ENCODE measurements around the gene SLC17A9.

Gene SLC17A9

DNA sequence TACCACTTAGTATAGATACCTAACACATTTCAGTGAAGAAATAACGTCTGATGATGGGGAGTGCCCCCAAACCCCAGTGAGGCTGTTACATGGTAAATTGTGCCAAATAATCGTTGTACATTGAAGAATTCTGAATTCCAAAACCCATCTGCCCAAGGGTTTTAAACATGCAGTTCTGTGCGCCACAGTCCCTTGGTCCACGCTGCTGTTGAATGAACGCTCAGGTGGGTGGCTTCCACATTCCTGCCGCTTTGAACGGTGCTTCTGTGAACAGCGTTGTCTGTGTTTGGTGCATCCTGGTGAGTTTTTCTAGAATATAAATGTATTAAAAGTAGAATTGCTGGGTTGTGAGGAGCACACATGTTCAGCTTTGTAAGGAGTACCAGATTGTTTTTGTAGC is 11.6 kb upstream of the SLC17A9 start:
- DNase-seq: no peak

DNA sequence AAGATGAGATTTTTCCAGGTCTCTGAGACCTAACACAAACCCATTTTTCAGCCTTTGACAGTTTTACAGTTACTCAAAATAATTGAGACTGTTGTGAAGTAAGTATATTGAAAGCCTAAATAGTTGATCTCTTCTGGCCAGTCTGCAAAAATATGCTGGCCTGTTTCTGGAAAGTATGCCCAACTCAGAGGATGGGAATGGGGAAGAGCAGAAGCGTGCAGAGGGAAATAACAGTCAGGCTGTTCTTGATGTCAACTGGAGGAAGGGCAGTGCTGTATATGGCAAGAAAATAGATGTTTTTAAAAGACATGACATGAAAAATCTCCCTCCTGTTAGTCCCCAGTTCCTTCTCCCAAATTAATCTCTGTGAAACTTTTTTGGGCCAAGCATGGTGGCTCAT is 10.7 kb upstream of the SLC17A9 start:
- no peak for DNase-seq

DNA sequence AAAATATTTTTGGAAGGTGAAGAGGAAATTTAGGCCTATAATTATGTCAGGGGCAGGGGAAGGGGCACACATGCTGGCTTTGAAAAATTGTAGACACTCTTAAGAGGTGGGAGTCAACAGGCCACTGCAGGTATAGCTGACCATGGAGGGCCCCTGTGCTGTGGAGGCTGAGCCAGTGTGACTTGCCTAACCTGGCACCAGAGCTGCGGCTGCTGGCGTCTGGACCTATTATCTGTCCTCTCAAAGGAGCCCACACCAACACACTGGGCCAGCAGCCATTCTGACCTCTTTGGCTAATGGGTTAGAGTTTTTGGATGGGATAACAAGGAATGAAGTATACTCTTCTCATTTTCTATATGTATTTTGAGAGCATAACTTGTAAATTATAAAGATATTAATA is 10.1 kb upstream of the SLC17A9 start:
- no peak for DNase-seq

DNA sequence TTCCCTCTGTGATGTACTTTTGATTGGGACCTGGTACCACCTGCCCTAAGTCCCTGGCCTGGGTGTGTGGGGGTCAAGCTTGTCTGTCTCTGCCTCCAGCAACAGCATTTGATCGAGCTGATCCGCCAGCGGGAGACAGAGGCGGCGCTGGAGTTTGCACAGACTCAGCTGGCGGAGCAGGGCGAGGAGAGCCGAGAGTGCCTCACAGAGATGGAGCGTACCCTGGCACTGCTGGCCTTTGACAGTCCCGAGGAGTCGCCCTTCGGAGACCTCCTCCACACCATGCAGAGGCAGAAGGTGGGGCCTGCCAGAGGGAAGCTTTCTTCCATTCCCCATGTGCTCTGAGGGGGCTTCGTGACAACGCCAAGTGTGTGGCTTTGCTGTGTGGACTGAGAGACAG is 9.1 kb upstream of the SLC17A9 start:
- no peak for DNase-seq

DNA sequence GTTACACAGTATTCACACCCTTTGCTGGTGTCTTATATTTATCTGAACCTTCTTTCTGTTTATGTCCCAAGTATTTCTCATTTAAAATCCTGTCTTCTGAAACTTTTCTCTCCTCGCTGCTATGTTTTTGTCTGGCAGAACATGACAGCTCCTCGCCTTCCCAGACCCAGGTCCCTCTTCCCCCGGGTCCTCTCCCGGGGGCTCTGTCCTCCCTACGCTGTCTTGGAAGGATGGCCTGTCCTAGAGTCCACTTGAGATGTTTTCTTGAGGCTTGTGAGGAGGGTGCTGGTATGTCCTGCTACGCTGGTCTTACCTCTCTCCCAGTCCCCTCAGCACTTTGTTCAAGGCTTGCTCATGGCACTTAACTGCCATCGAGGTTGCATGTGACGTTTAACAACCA is 8.3 kb upstream of the SLC17A9 start:
- no peak for DNase-seq

DNA sequence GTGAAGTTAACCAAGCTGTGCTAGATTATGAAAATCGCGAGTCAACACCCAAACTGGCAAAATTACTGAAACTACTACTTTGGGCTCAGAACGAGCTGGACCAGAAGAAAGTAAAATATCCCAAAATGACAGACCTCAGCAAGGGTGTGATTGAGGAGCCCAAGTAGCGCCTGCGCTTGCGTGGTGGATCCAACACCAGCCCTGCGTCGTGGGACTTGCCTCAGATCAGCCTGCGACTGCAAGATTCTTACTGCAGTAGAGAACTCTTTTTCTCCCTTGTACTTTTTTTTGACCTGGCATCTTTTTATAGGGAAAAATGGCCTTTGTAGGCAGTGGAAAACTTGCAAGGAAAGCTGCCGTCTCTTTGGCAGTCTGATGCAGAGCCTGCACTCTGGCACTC is 7.8 kb upstream of the SLC17A9 start:
- DNase-seq: no peak

DNA sequence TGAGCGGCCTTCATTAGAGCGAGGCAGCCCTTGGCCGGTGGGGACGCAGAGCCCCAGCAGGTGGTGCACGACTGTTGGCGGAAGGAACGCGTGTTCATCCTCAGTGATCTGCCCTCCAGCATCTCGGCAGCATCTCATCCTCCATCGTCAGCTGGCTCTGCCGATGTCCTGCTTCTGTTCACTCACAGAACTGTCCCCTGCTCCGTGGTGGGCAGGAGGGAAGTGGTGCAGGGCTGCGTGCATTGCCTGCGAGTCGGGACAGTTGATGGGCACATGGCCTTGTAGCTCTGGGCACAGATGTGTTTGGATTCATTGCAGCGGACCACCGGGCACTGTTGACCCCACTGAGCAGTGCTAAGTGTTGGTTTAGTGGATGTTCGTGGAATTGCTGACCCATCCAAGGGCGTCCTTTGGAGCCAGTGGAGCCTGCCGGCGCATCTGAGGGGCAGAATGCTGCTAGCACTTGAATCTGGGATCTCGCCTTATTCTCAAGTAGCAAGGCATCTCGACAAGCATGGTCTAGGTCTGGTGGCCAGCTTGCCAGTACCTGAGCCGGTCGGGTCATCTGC is 6.7 kb upstream of the SLC17A9 start:
- DNase-seq: no peak

DNA sequence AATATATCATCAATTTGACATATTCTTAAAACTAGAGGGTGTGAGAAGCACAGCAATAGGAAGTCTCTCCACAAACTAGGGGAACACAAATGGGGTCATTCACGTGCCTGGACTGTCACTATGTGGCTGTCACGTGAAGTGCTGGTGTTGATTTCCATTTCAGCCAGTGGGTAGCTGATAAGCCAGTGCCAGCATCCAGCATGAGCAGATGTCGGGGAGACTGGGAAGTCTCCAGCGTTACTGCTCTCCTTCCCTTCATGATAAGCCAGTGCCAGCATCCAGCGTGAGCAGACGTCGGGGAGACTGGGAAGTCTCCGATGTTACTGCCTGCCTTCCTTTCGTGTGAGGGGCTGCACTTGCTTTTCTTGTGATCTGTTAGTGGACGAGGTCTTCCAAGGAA is 5.6 kb upstream of the SLC17A9 start:
- DNase-seq: no peak

DNA sequence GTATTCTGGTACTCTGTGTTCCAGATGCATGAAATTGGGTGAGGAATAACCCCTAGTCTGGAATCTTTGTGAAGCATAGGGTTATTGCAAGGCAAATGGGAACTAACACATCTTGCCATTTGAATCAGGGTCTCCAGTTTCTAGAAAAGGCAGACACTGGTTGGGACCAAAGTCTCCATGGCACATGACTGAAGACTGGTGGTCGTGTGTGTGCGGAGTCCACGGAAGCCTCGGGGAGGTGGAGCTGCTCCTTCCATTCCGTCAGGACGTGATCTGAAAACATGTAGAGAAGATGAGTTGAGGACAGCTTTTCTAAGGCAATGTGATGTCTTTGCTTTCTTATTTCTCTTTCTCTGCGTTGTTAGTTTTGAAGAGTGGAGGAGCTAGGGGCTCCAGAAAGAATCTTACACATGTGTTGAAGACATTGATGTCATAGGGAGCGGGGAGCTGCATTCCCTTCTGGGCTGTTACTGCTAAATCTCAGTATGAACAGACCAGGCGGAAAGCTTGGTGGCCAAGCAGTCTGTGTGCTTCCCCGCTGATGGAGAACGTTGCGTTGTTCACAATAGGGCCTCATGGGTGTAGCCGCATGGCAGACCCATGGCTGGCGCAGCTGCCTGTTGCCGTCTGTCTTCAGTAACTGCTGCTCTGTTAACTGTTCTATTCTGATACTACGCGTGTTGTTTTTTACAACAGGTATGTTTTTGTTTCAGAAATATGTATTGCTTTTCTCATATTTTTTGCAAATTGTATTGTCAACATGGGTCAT is 4.8 kb upstream of the SLC17A9 start:
- no peak for DNase-seq

DNA sequence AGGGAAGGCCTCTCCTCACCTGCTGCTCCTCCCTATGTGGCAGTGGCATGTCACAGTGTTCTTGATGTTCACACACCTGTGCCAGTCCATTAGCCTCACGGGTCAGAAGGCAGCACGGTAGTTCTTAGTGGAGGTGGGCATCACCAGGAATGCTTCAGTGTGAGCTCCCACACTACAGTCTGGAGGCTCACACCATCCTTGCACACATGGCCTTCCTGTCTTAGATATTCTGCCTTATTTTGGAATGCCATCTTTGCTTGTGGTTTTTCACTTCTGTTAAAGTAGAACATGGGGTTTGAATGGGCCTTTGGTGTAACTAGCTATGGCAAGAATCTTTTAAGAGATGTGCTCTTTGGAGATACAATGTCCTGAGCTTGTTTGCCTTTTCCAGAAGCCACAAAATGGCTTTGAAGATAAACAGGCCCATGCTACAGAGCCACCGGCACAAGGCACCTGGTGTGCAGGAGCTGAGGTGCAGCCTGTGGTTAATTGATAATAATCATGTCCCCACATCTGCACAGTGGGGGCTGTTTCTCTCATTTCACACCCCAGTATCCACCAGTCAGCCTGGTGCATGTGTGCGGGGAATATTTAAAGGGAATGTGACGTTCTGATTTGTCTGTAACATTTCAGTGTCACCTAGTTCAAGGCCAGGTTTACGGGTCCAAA is 3.2 kb upstream of the SLC17A9 start:
- no peak for DNase-seq

DNA sequence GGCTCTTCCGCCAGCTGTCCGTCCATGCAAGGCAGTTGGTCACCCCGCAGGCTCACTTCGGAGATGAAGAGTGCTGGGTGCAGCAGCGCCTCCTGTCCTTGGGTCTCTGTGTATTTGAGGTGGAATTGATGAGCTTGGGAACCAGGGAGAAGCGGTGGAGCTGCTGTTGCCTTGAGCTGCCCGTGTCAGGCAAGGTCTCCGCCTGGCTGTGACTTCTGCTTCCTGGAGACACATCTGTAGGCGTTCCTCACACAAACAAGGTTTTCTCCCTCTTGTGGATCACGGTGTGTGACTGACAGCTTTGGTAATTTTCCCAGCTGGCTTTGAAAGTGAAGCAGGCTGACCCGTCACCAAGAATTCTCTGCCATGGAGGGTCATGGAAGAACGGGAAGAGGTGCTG is 2.5 kb upstream of the SLC17A9 start:
- no peak for DNase-seq

DNA sequence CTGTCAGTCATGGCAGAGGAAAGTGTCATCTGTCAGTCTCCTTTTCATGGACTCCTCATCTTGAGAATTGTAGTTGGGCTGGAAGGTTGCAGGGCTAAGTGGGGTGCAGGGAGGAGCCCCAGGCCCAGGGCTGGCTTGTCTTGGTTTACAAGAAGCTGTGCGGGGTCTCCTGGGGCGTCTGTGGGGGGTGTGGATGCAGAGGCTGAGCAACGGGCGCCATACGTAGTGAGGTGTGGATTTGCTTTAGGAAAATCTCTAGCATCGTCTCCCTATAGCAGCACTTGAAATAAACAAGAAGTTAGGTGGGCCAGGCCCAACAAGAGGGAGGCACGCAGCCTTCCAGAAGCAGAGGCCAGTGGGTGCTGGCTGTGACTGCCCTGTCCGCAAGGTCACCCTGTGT is 1.8 kb upstream of the SLC17A9 start:
- DNase-seq: no peak

DNA sequence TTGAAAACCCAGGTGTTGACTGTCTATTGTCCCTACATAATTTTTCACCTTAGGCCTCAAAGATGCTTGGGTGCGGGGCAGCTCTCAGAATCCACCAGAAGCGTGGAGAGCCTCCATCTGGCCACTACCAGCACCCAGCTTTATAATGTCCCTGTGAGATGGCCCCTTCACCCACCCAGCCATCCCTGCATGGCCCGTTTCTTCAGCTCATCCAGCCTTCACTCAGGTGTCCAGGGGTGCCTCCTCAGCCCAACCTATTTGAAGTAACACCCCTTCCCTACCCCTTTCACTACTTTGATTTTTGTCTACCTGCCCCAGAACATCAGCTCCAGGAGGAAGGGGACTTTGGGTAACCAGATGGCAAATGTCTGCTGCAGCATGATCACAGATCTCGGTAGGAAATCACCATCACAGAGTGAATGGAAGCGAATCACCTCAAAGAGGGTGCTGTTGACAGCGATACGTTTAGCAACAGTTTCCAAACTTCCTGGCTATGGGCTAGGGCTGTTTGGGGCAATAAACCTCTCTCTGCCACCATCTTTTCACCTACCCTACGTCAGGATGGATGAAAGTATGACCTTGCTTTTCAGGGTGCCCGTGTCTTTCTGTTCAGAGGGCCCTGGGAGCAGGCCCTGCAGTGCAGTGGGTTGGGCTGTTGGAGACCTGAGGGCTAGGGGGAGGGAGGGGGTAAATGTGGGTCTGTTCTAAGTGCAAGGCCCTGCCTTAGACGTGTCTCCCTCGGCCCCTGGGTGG is 1.2 kb upstream of the SLC17A9 start:
- no peak for DNase-seq

DNA sequence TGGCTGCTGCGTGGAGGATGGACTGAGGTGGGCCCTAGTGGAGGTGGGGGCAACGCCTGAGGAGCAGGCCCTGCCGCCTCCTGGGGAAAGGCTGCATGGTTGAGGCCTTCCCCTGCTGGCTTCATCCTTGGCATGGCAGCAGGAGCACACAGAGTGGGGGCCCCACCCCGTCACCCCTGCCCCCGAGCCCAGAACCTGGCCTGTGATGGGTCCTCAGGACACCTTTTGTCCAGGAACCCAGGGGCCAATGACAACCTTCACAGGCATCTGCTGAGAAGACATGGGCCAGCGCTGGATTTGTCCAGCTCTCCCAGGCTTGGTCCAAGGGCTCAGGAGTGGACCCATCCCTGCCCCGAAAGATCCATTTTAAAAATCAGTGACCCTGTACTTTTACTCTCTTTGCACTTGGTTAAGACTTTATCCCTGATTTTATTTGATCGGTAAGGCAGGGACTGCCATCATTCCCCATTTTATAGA is 575 bp upstream of the SLC17A9 start:
- DNase-seq: no peak

DNA sequence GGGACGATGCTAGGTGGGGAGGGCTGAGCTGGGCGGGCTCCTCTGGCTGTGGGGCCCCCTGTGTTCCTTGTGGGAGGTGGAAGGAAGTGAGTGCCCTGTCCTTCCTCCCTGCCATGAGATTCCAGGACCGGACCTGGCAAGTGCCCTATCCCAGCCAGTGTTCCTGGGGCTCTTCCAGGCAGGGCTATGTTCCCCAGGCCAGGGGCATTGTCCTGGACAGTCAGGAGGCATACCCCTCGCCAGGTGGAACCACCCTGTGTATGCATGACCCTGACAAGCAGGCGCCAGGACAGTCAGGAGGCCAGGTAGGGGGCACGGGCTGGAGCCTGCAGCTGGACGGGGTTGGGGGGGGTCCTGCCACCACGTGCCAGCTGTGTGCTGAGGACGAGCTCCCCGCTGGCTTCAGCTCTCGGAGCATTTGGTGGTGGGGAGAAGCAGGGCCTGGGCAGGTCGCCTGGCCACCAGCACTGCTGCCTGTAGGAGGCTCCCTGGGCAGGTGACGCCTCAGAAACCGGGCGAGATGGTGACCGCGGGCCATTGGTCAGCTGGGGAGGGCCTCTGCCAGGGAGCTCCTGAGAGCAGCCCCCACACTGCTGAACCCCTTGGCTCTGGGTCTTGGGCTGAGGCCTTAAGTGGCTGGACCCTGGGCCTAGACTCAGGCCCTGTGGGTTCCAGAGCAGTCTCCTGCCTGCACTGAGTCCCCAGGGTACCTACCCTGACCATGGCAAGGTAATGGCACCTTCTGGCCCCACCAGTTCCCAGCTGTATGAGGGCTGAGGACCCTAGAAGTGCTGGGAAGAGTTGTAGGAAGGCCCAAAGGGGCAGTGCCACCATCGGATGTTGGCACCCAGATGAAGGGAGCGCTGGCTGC is 694 bp downstream of the SLC17A9 start:
- DNase-seq: no peak

DNA sequence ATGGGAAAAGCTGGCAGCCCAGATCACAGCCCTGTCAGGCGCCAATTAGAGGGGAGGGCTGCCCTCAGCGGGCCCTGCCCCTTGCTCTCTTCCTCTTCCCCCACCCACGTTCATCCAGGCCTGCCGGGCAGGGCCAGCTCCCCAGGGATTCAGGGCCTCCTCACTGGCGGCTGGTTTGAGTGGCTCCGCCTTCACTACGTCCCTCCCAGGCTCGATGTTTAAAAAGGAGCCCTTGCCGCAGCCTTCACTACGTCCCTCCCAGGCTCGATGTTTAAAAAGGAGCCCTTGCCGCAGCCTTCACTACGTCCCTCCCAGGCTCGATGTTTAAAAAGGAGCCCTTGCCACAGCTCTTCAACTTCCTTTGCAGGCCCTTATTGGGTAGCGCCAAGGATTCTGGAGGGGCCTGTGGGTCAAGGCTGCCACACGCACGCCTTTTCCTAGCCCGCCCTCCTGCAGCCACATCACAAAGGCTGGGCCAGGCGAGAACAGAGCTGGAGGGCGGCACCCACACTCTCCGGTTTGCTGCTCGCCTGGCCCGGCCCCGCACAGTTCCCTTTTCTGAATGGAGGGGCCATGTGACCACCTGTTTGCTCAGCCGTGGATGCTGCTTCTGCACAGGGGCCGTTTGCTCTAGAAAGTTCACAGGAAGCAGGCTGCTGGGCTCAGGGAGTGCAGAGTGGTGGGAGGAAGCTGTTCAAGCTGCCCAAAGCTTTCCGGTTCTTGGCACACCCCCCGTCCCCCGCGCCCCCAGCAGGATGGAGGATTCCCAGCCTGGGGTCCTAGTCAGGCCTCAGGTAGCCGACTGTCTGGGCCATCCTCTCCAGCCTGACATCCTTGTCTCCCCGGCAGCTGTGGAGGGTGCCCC is 1.6 kb downstream of the SLC17A9 start:
- DNase-seq: peak; percentile 77

DNA sequence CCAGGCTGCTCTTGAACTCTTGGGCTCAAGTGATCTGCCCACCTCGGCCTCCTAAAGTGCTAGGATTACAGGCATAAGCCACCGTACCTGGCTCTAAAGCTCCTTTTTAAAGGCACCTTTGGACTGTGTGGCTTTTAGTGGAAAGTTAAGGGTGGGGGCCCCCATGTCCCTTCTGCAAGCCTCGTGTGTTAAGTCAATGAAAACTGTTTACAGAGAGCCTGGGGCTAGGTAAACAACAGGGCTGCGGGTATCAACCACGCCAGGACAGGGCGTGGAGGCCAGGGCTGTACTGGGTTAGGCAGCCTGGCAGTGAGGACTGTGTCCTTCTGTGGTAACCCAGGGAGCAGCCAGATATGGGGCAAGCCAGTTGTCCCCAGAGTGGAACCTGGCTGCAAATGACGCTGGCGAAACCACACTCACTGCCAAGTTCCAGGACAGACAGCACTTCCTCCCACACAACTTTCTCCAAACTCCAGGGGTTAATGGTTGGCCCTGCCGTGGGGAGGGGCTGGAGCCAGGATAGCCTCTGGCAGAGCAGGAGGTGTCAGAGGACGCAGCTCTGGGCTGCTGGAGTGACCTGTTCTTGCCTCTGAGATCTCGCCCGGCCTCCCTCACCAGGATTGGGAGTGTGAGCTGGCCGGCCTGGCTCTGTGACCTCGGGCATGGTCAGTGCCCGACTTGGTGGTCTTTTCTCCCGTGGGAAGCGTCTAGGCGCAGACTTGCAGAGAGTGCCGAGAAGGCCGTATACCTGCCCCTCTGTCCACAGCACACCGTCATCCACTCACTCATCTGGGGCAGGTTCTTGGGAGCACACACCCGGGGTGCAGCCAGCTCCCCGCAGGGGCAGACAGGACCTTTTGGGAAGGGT is 3.2 kb downstream of the SLC17A9 start:
- no peak for DNase-seq

DNA sequence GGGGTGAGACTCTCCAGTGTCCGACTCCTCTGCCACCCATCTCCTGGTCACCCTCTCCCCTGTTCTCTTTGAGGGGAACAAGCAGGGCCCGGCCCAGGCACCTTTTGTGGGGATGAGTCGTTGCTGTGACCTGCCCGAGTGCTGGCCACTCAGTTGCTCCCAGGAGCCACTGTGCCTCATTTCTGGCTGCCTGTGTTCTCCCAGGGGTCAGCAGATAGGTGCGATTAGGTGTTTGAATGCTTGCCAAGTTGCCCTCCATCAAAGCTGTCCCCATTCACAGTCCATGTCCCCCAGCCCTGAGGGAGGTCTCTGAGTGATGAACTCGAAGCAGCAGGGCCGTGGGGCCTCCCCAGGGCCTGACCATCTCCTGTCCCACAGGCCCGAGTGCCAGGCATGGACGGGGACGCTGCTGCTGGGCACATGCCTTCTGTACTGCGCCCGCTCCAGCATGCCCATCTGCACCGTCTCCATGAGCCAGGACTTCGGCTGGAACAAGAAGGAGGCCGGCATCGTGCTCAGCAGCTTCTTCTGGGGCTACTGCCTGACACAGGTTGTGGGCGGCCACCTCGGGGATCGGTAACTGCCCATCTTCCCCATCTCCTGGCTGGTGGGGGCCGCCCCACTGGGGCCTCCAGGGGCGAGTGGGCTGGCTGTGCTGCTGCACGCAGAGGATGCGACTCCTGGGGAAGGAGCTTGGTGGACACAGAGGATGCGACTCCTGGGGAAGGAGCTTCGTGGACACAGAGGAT is 4.1 kb downstream of the SLC17A9 start:
- no peak for DNase-seq
